T-helper 2 cell (primary cell): ENCODE measurements around the gene DBF4B.
"Not testable (repeated sequence)": the region's sequence is repeated elsewhere in the genome, so short reads cannot be mapped to it uniquely, and the experiment has no call there.

Experiments
- DNase-seq, 5 experiments: peaks; one replicate each; pipeline versions ENCODE4 v3.0.0 to v3.0.0-alpha.2; 2012 to 2022

DBF4B gene

GRCh38 chr17:44734272-44734671, 25.8 kb downstream of the DBF4B start:
- DNase-seq: no peak

GRCh38 chr17:44736551-44737240, 28.2 kb downstream of the DBF4B start:
- no peak for DNase-seq

- DNase-seq: no peak
Observed at GRCh38 chr17:44738214-44738906, 29.9 kb downstream of the DBF4B start.

GRCh38 chr17:44741316-44741715, 32.9 kb downstream of the DBF4B start:
- DNase-seq: no peak

GRCh38 chr17:44745301-44745700, 36.8 kb downstream of the DBF4B start:
- no peak for DNase-seq

GRCh38 chr17:44745738-44746137, 37.3 kb downstream of the DBF4B start:
- DNase-seq: not testable (repeated sequence)

GRCh38 chr17:44747566-44747965, 39.1 kb downstream of the DBF4B start:
- no peak for DNase-seq

GRCh38 chr17:44749076-44749979, 40.9 kb downstream of the DBF4B start:
- no peak for DNase-seq

- no peak for DNase-seq
Observed at GRCh38 chr17:44749980-44750318, 41.5 kb downstream of the DBF4B start.

GRCh38 chr17:44751331-44751730, 42.9 kb downstream of the DBF4B start:
- DNase-seq: no peak

- no peak for DNase-seq
Observed at GRCh38 chr17:44751806-44752205, 43.3 kb downstream of the DBF4B start.

- DNase-seq: no peak
Observed at GRCh38 chr17:44752953-44753861, 44.7 kb downstream of the DBF4B start.

GRCh38 chr17:44754276-44754675, 45.8 kb downstream of the DBF4B start:
- DNase-seq: no peak

GRCh38 chr17:44755180-44755579, 46.7 kb downstream of the DBF4B start:
- not testable (repeated sequence) for DNase-seq

- DNase-seq: no peak
Observed at GRCh38 chr17:44757045-44757917, 48.8 kb downstream of the DBF4B start.

GRCh38 chr17:44757918-44758413, 49.5 kb downstream of the DBF4B start:
- DNase-seq: no peak

- no peak for DNase-seq
Observed at GRCh38 chr17:44758414-44759085, 50.1 kb downstream of the DBF4B start, which contains the start of gene ADAM11. Gene ADAM11 (plus strand): TSS chr17:44758988. CDS start chr17:44759200, 212 bp downstream.

- no peak for DNase-seq
Observed at GRCh38 chr17:44759086-44759915, 50.8 kb downstream of the DBF4B start.

- no peak for DNase-seq
Observed at GRCh38 chr17:44759916-44760243, 51.4 kb downstream of the DBF4B start.
